Measurements from ENCODE around the gene COQ8B.
A peak's percentile ranks its signal among the peaks of the same experiment; 100 is the strongest.

COQ8B gene

DNA sequence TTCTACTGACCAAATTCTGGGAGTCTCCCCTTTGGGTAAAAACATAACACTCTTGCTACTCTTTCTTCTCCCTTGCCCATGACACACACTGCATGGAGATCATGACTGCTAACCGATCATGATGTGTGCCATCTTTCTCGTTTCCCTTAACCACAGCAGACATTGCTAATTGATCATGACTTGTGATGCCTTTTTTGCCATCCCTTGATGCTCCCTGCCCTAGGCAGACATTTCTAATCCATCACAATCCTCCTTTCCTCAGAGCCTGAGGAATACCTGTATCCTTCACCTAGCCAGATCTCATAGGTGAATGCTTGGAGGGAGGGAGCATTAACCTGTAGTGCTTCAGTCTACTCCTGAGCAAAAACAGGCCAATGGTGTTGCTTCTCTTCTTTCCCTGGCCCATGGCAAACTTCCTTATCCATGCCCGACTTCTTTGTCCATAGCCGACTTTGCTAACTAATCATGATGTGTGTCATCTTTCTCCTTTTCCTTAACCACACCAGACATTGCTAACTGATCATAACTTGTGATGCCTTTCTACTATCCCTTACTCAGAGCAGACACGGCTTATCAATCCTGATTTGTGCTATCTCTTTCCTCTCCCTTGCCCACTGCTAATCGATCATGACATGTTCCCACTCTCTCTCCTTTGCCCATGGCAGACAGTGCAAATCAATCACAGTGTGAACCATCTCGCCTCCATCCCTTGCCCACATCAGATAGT lies 44.0 kb downstream of the COQ8B start:
- no peak overlapping the region for H3K4me3 ChIP-seq (ENCODE audit: low read length)
- no peaks in the 10 kb centered on the region for H3K27me3 ChIP-seq (ENCODE audit: insufficient read depth, low read length)

DNA sequence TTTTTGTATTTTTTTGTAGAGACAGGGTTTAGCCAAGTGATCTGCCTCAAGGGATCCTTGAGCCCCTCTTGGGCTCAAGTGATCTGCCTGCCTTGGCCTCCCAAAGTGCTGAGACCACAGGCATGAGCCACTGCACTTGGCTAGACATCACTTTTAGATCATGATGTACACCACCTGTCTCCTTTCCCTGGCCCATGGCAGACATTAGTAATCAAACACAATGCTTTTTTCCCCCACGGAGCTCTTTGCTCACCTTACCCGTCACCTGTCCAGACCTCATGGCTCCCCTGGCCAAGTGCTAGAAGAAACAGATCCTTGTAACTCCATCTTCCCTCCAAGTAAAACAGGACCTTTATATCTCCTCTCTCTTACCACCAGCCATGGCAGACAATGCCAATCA lies 44.6 kb downstream of the COQ8B start:
- no peaks in the 10 kb centered on the region for H3K9me3 ChIP-seq (ENCODE audit: insufficient read depth, low read depth, low read length)
- H3K36me3 ChIP-seq (ENCODE audit: insufficient read depth, low read depth, low read length): peaks cover 81% of the 10 kb centered on the region

More for the DNA sequence above, 44.0 kb downstream of the COQ8B start:
- Histone ChIP-seq H3K9me3 (ENCODE audit: insufficient read depth, low read depth, low read length) (no peaks in the 10 kb centered on the region), H3K9ac (ENCODE audit: low read depth, low read length) (no peak overlapping the region), H3K4me1 (ENCODE audit: insufficient read depth, low read length) (no peaks in the 10 kb centered on the region), H3K36me3 (ENCODE audit: insufficient read depth, low read depth, low read length) (peaks cover 88% of the 10 kb centered on the region), H3K27ac (ENCODE audit: low read length) (no peak overlapping the region)

DNA sequence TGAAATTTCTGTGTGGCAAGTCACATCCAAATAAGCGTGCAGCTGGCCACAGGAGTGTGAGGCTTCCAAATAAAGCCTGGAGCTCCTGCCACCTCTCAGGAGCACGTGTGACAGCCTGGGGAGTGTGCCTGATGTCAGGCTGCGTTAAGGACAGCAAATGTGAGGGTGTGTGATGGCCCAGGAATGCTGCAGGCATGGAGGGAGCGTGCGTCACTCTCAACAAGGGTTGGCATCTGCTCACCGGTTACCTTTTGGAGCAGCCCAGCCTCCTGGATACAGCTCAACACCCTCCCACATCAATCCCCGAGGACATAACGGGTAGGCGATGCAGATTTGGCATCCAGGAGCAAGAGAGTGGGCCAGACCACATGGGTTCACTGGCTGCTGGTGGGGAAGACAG lies 45.3 kb downstream of the COQ8B start:
- Histone ChIP-seq H3K27ac (ENCODE audit: low read length) (no peak overlapping the region), H3K9ac (ENCODE audit: low read depth, low read length) (no peak overlapping the region), H3K27me3 (ENCODE audit: insufficient read depth, low read length) (no peaks in the 10 kb centered on the region), H3K4me3 (ENCODE audit: low read length) (no peak overlapping the region), H3K9me3 (ENCODE audit: insufficient read depth, low read depth, low read length) (no peaks in the 10 kb centered on the region), H3K36me3 (ENCODE audit: insufficient read depth, low read depth, low read length) (peaks cover 76% of the 10 kb centered on the region), H3K4me1 (ENCODE audit: insufficient read depth, low read length) (no peaks in the 10 kb centered on the region)

More for the DNA sequence above, 44.6 kb downstream of the COQ8B start:
- Histone ChIP-seq H3K27ac (ENCODE audit: low read length) (no peak overlapping the region), H3K4me3 (ENCODE audit: low read length) (no peak overlapping the region), H3K27me3 (ENCODE audit: insufficient read depth, low read length) (no peaks in the 10 kb centered on the region), H3K4me1 (ENCODE audit: insufficient read depth, low read length) (no peaks in the 10 kb centered on the region), H3K9ac (ENCODE audit: low read depth, low read length) (no peak overlapping the region)

DNA sequence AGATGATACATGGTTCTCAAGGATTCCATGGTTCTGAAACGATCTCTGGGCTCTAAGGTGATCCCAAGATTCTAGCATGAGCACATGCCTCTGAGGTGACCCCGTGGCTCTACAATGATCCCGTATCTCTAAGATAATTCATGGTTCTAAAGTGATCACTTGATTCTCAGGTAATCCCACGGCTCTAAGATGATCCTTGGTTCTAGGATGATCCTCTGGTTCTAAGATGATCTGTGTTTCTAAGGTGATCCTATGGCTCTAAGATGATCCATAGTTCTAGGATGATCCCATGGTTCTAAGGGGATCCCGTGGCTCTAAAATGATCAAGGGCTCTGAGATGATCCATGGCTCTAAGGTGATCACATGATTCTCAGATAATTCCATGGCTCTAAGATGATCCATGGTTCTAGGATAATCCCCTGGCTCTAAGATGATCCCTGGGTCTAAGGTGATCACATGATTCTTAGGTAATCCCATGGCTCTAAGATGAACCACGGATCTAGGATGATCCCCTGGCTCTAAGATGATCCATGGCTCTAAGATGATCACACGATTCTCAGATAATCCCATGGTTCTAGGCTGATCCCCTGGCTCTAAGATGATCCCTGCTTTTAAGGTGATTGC lies 47.6 kb downstream of the COQ8B start:
- H3K4me3 ChIP-seq (ENCODE audit: low read length): no peak overlapping the region
- H3K27me3 ChIP-seq (ENCODE audit: insufficient read depth, low read length): peaks cover 2% of the 10 kb centered on the region; the same call in 1 of the 2 replicates
- no peaks in the 10 kb centered on the region for H3K9me3 ChIP-seq (ENCODE audit: insufficient read depth, low read depth, low read length)
- H3K9ac ChIP-seq (ENCODE audit: low read depth, low read length): no peak overlapping the region
- peaks cover 57% of the 10 kb centered on the region for H3K36me3 ChIP-seq (ENCODE audit: insufficient read depth, low read depth, low read length)
- no peak overlapping the region for H3K27ac ChIP-seq (ENCODE audit: low read length)
- H3K4me1 ChIP-seq (ENCODE audit: insufficient read depth, low read length): no peaks in the 10 kb centered on the region

DNA sequence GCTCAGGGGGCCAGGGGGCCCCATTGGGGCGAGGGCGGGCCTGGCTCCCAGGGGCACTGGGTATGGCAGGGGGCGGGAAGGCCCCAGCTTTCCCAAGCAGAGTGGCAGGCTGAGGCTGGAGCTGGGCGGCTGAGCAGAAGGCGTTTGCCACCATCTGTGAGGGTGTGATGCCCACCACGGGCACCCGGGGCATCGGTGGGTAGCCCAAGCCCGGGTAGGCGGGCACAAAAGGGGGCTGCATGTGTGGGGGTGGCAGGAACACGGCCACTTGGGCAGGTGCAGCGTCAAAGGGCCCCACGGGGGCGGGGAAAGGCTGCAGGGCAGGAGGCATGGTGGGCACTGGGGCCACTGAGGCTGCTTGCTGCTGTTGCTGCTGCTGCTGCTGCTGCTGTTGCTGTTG lies 49.1 kb downstream of the COQ8B start:
- Histone ChIP-seq H3K4me1 (ENCODE audit: insufficient read depth, low read length) (no peaks in the 10 kb centered on the region), H3K27ac (ENCODE audit: low read length) (no peak overlapping the region), H3K9me3 (ENCODE audit: insufficient read depth, low read depth, low read length) (no peaks in the 10 kb centered on the region), H3K4me3 (ENCODE audit: low read length) (no peak overlapping the region), H3K9ac (ENCODE audit: low read depth, low read length) (no peak overlapping the region), H3K36me3 (ENCODE audit: insufficient read depth, low read depth, low read length) (peaks cover 42% of the 10 kb centered on the region), H3K27me3 (ENCODE audit: insufficient read depth, low read length) (peaks cover 7% of the 10 kb centered on the region; the same call in 1 of the 2 replicates)

DNA sequence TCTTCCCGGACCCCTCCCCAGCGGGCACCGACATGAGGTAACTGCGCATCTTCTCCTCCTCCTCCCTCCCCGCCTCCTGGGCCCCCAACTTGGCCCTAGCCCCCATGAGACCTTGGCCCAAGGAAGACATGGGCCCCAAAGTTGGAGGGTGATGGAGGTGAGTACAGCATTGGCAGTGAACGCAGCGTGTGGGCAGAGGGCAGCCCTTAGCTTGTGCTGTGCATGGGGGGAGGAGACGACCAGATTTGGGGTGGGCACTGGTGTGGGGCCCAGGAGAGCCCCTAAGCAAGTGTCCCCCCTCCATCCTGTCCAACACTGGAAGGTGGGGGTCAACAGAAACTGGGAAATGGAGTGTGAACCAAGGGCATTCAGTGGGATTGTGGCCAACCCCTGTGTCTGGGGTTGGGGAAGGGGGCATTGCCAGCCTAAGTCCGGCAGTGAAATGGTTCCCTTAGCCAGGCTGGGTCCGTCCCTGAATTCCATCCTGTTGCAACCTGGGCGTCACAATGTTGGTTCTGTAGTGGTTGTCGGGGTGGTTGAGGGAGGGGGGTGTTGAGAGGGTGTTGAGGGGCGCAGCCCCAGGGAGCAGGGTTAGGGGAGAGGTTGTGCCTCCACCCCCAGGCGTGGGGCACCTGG lies 49.8 kb downstream of the COQ8B start:
- no peak overlapping the region for H3K27ac ChIP-seq (ENCODE audit: low read length)
- no peak overlapping the region for H3K9ac ChIP-seq (ENCODE audit: low read depth, low read length)
- no peaks in the 10 kb centered on the region for H3K4me1 ChIP-seq (ENCODE audit: insufficient read depth, low read length)
- no peaks in the 10 kb centered on the region for H3K9me3 ChIP-seq (ENCODE audit: insufficient read depth, low read depth, low read length)
- H3K36me3 ChIP-seq (ENCODE audit: insufficient read depth, low read depth, low read length): peaks cover 37% of the 10 kb centered on the region
- H3K4me3 ChIP-seq (ENCODE audit: low read length): no peak overlapping the region
- peaks cover 7% of the 10 kb centered on the region; the same call in 1 of the 2 replicates for H3K27me3 ChIP-seq (ENCODE audit: insufficient read depth, low read length)

DNA sequence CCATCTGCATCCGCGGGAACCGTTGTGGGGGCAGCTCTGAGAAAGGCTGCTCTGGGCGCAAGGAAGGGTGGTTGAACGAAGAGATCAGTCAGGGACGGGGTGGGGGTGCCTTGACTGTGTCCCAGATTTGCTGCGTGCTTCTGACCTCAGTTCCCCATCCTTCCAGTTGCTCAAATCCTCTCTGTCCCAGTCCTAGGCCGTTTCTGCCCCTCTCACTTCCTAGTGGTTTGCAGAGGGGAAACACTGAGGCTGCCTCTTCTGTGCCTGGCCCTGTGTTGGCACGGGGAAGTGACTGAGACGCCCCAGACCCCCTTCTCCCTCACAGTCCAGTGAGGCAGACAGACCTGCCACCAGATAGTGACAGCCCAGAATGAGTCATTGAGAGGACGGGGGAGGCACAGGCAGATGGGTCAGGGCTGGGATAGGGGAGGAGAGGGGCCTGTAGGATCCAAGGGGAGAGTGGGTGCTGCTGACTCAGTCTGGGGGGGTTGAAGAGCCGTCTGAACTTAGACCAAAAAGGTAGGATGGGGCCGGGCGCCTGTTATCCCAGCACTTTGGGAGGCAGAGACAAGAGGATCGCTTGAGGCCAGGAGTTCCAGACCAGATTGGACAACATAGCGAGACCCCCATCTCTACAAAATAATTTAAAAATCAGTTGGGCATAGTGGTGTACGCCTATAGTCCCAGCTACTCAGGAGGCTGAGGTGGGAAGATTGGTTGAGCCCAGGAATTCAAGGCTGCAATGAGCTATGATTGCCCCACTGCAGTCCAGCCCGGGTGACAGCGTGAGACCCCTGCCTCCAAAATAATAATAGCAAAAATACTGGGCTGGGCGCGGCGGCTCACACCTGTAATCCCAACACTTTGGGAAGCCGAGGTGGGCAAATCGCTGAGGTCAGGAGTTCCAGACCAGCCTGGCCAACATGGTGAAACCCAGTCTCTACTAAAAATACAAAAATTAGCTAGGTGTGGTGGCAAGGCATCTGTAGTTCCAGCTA lies 52.7 kb downstream of the COQ8B start:
- H3K27ac ChIP-seq (ENCODE audit: low read length): no peak overlapping the region
- H3K4me1 ChIP-seq (ENCODE audit: insufficient read depth, low read length): no peaks in the 10 kb centered on the region
- peak overlapping the region; percentile 65; the same call in 1 of the 2 replicates for H3K9ac ChIP-seq (ENCODE audit: low read depth, low read length)
- H3K4me3 ChIP-seq (ENCODE audit: low read length): peak overlapping the region; percentile 74
- H3K9me3 ChIP-seq (ENCODE audit: insufficient read depth, low read depth, low read length): no peaks in the 10 kb centered on the region
- H3K27me3 ChIP-seq (ENCODE audit: insufficient read depth, low read length): peaks cover 7% of the 10 kb centered on the region; the same call in 1 of the 2 replicates
- peaks cover 10% of the 10 kb centered on the region for H3K36me3 ChIP-seq (ENCODE audit: insufficient read depth, low read depth, low read length)

DNA sequence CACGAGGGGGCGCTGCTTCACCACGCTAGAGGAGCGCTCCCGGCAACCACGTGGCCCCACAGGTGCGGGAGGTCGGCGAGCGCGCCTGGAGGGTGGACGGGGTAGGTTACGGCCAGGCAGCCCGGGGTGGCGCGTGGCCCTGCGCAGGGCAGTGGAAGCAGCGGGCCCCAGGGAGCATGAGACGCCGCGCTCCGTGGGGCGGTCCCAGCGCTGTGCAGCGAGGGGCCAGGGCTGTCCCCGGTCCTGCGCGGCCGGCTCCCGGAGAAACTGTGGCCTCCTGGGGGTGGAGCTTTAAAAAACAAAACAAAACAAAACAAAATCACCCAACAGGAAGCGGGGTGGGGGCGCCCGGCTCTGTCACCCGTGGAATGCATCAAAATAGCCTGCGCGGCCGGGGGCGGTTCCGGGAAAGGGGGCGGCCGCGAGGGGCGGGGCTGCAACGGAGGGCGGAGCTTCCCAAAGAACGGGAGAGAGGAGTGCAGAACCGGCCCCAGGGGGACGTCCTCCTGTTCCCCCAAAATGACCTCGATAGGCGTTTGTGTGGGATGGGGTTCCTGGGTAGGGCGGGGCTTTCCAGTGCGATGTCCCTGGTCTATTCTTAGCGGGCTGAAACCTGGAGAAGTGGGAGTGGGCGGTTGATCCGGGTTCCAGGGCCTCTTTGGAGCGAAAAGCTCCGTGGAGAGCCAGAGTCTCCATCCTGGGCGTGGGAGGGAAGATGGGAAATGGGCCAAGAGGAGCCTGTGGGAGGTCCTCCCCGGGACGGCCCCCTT lies 53.6 kb downstream of the COQ8B start:
- peak overlapping the region; percentile 65; the same call in 1 of the 2 replicates for H3K9ac ChIP-seq (ENCODE audit: low read depth, low read length)
- no peaks in the 10 kb centered on the region for H3K4me1 ChIP-seq (ENCODE audit: insufficient read depth, low read length)
- no peaks in the 10 kb centered on the region for H3K9me3 ChIP-seq (ENCODE audit: insufficient read depth, low read depth, low read length)
- H3K4me3 ChIP-seq (ENCODE audit: low read length): peak overlapping the region; percentile 74
- no peak overlapping the region for H3K27ac ChIP-seq (ENCODE audit: low read length)
- peaks cover 7% of the 10 kb centered on the region; the same call in 1 of the 2 replicates for H3K27me3 ChIP-seq (ENCODE audit: insufficient read depth, low read length)
- H3K36me3 ChIP-seq (ENCODE audit: insufficient read depth, low read depth, low read length): peaks cover 3% of the 10 kb centered on the region

DNA sequence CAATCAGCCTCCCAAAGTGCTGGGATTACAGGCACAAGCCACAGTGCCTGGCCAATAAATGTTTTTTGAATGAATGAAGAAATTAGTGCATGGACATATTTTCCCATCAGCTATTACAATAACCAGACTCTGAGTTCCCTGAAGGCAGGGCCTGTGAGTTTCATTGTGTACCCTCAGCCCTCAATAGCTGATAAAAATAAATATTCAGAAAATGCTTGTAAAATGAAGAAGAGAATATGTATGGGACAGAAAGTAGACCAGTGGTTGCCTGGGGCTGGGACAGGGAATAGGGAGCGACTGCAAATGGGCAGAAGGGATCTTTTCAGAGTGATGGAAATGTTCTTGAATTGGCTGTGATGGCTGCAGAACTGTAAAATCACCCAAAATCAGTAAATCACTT lies 55.1 kb downstream of the COQ8B start:
- Histone ChIP-seq H3K9me3 (ENCODE audit: insufficient read depth, low read depth, low read length) (no peaks in the 10 kb centered on the region), H3K4me3 (ENCODE audit: low read length) (no peak overlapping the region), H3K9ac (ENCODE audit: low read depth, low read length) (no peak overlapping the region), H3K4me1 (ENCODE audit: insufficient read depth, low read length) (no peaks in the 10 kb centered on the region), H3K27ac (ENCODE audit: low read length) (no peak overlapping the region), H3K36me3 (ENCODE audit: insufficient read depth, low read depth, low read length) (no peaks in the 10 kb centered on the region), H3K27me3 (ENCODE audit: insufficient read depth, low read length) (peaks cover 7% of the 10 kb centered on the region; the same call in 1 of the 2 replicates)

DNA sequence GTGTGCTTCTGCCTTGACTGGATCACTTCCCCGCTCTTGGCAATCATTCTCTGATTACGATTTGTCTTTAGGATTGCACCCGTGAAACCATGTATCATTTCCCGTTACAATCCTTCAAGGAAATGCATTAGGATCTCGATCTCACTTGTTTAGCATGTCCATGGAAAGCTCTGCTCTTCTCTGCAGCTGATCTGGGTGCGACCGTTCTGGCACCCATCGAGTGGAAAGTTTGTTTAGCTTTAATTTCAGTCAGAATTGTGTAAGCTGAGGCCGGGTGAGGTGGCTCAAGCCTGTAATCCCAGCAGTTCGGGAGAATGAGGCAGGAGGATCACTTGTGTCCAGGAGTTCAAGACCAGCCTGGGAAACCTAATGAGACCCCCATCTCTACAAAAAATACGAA lies 57.1 kb downstream of the COQ8B start:
- no peak overlapping the region for H3K9ac ChIP-seq (ENCODE audit: low read depth, low read length)
- H3K36me3 ChIP-seq (ENCODE audit: insufficient read depth, low read depth, low read length): no peaks in the 10 kb centered on the region
- H3K27ac ChIP-seq (ENCODE audit: low read length): no peak overlapping the region
- no peaks in the 10 kb centered on the region for H3K4me1 ChIP-seq (ENCODE audit: insufficient read depth, low read length)
- no peak overlapping the region for H3K4me3 ChIP-seq (ENCODE audit: low read length)
- peaks cover 7% of the 10 kb centered on the region; the same call in 1 of the 2 replicates for H3K27me3 ChIP-seq (ENCODE audit: insufficient read depth, low read length)
- H3K9me3 ChIP-seq (ENCODE audit: insufficient read depth, low read depth, low read length): no peaks in the 10 kb centered on the region
